GM21526 (cell line): Measurements from ENCODE around the gene MACROH2A2.
"Not testable (repeated sequence)": the region's sequence is repeated elsewhere in the genome, so short reads cannot be mapped to it uniquely, and the experiment has no call there.

Experiments
- ATAC-seq: cut with Tn5 transposase; IDR thresholded peaks from one replicate; pipeline ENCODE4 v1.9.1; 2021; ENCODE audit warnings: moderate library complexity; ENCODE audit not compliant: unreplicated experiment, low FRiP score

The MACROH2A2 gene

GRCh38 chr10:70066190-70066589 is 13.5 kb downstream of the MACROH2A2 start:
- no peak for ATAC-seq

DNA sequence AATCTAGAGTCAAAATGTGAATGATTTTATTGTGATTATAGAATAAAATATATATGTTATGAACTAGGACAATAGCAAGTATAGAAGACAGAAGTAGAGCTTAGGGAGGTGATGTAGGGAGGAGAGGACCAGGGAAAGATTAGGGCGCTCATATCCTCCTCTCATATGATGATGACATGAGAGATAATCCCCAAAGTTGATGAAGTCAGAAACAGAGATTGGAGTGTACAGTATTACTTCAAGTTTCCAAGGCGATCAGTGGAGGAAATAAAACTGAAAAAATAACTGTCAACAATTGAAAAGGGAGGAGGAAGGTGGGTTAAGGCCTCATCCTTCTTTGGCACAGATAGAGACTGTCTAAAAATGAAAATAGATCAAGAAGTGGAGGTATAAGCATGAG is 14.9 kb downstream of the MACROH2A2 start:
- no peak for ATAC-seq

GRCh38 chr10:70068925-70069324 is 16.3 kb downstream of the MACROH2A2 start:
- no peak for ATAC-seq

DNA sequence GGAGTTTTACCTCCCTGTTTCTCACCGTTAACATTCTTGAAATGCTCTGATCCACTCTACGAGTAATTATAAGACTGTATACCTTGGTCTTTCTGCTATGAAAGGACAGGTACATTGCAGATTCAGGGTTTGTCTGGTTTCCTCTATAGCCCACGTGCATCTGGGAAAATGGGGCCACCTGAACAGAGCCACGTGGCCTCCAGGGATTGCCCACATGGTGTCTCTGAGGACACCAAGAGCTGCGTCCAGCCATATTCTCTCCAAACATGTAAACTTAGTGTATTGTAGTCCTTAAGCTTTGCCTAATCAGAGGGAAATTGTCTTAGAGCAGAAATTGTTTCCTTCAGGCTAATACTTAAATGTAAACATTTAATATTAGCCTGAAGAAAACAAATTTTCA is 16.7 kb downstream of the MACROH2A2 start:
- ATAC-seq, result no peak

DNA sequence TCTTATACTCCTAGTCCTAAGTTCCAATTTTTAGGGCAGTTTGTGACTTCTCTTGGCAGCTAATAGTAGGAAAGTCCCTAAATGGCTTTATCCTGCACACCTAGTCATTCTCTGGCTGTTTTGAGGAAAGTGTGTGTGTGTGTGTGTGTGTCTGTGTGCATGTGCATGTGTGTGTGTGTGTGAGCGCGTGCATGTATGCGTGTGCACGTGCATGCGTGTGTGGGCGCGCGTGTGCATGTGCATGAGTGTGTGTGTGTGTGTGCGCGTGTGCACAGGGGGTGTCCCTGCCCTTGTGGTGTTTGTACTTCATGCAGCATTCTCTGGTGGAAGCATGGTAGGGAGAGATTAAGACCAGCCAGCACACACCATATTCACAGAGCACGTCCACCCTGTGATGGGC is 18.2 kb downstream of the MACROH2A2 start:
- no peak for ATAC-seq

DNA sequence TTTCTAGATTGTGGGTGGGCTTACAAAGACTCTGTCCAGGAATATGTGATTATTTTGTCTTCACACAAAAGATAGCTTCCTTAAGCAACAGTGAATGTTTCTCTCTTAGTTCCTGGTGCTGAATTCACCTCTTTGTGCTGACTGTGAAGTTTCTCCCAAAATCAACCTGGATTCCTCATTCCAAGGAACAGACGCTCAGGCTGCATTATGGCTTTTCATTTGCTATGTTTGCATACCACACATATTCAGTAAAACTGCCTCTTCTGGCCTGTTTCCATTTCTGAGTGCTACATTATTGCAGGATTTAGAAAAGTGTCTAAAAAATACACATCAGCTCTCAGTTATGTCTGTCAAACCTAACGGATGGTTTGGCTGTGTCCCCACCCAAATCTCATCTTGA is 21.5 kb downstream of the MACROH2A2 start:
- ATAC-seq, result no peak

GRCh38 chr10:70074971-70075370 is 22.3 kb downstream of the MACROH2A2 start:
- no peak for ATAC-seq

GRCh38 chr10:70078329-70078728 is 25.7 kb downstream of the MACROH2A2 start:
- ATAC-seq, result no peak

DNA sequence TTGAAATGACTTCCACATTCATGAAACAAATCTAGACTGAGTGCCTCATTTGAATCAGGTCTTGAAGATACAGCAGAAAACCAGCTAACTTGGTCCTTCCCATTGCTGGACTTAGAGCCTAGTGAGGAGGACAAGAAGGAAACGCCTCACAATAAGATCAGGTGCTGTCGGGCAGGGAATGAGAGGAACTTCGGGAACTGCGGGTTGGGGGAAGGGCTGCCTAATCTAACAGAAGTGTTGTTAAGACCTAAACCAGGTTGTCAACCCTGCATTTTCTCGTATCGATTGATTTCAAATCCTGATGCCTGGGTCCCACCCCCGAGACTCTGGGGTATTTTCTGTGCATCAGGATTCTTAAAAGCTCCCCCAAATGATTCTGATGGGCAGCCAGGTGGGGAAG is 26.3 kb downstream of the MACROH2A2 start:
- ATAC-seq, result no peak

- ATAC-seq, result not testable (repeated sequence)
Measured at GRCh38 chr10:70080789-70081188, 28.1 kb downstream of the MACROH2A2 start.

GRCh38 chr10:70084189-70084588 is 31.5 kb downstream of the MACROH2A2 start:
- no peak for ATAC-seq

DNA sequence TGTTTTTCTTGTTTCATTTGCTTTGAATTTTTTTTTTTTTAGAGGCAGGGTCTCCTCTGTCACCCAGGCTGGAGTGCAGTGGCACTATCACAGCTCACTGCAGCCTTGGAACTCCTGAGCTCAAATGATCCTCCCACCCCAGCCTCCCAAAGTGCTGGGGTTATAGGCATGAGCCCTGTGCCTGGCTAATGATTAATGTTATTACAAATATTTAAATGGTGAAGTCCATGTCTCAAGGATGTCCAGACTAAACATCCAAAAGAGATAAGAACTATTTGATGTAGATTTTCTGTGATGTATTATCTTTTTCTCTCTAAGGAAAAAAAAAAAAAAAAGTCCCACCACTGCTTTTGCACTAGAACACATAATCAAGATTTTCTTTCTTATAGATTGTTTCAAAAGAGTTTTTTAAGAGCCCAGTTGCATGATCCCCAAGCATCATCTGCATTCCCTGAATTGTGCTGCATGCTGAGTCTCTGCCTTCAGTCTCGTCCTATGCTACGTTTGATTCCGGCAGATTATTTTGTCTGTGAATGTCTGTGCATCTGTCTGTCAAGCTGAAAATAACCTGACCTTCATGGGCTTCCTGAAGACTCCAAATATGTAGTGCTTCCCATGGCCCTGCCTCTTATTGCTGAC is 33.4 kb downstream of the MACROH2A2 start:
- ATAC-seq, result no peak

GRCh38 chr10:70087616-70088307 is 35.1 kb downstream of the MACROH2A2 start:
- ATAC-seq, result no peak

DNA sequence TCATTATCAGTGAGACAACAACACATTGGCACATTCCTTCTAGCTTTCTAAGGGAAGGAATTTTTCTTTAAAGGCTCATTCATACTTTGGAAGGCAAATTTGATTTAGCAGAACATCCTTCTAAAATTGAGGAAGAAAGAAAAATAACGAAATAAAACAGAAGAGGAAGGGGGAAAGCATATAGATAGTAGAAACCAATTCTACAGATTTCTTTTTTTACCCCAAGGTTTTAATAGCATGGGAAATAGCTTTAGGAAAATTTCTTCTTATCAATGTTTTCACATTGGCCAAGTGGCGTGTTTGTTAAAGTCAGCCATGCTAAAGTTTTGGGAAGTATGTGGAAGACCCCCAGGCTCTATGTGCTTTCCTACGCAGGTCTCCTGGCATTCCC is 35.7 kb downstream of the MACROH2A2 start:
- no peak for ATAC-seq

- no peak for ATAC-seq
Measured at GRCh38 chr10:70090013-70090412, 37.4 kb downstream of the MACROH2A2 start.

DNA sequence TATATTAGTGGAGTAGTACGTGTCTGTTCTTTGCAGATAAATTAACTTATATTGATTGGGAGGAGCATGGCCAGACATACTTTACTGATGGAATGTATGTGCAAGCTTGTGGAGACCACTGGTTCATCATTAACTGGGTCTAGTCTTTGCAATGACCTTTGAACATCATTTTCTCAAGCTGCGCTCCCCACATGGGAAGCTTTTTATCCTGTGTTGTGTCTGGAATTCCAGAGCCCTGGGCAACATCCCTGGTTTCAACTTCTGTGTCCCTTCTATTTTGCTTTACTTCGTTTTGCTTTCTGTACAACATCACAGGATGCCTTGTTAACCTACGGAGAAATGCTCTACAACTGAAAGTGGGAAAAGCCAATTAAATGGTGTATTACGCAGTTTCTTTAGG is 38.3 kb downstream of the MACROH2A2 start:
- no peak for ATAC-seq

- no peak for ATAC-seq
Measured at GRCh38 chr10:70092389-70092718, 39.7 kb downstream of the MACROH2A2 start.

DNA sequence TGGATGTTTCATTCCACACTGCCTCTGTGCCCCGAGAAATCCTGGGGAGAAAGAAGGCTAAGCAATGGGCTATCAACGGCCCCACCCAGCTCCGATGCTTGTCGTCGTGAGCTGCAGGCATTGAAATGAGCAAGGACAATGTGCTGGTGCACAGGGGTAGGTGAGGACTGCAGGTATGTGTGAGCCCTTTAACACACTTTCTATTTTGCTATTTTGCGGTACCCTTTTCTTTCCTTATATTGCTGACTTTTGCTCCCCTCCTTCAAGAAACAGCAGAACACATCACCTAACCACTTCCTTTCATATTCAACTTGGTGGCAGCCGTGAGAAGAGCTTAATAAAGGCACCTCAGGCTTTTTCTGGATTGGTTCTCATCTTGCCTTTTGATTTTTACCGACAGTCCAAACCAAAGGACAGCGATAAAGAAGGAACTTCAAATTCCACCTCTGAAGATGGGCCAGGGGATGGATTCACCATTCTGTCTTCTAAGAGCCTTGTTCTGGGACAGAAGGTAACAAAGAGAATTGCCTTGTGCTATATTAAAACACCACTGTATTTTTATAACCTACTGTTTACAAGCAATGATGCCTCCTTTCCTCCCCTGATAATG is 40.8 kb downstream of the MACROH2A2 start:
- no peak for ATAC-seq

DNA sequence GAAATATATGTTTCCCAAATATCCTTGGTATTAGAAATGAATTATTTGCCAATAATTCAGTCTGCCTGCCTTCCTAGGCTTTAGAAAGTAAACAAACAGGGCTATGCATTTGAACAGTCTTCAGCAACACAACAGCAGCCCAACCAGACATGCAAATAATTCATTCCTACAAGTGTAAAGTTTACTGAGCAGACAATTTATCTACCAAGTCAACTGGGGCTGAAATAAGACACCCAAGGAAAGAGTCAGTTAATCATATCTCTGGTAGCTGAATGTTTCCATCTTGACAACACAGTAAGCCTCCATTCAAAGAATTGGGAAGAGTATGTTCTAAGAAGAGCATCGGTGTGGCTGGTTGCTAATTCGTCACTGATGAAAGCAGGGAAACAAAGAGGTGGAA is 41.6 kb downstream of the MACROH2A2 start:
- no peak for ATAC-seq

- ATAC-seq, result no peak
Measured at GRCh38 chr10:70096016-70096704, 43.5 kb downstream of the MACROH2A2 start.

GRCh38 chr10:70096705-70097420 is 44.2 kb downstream of the MACROH2A2 start:
- ATAC-seq, result no peak
